Stimulated activated CD4-positive, alpha-beta T cell treated with anti-CD3 and anti-CD28 coated beads, Interleukin-15, amount 100 ng/mL, for 1 hour (primary cell): ENCODE measurements around the gene SRPK2.
"Not testable (repeated sequence)": the region's sequence is repeated elsewhere in the genome, so short reads cannot be mapped to it uniquely, and the experiment has no call there.

ENCODE experiments used
- DNase-seq, 2 donors: peaks; one replicate each; pipeline ENCODE4 v3.0.0-alpha.2; 2020; ENCODE audit warnings: low read depth in 1 of 2, low spot score in 1 of 2

SRPK2 gene

GRCh38 chr7:105345003-105345402 lies 43.7 kb downstream of the SRPK2 start:
- DNase-seq = no peak

GRCh38 chr7:105339404-105340323 lies 49.1 kb downstream of the SRPK2 start:
- no peak for DNase-seq

- DNase-seq = no peak
These were observed 51.2 kb downstream of the SRPK2 start for GRCh38 chr7:105337529-105337928.

GRCh38 chr7:105336009-105336408 lies 52.7 kb downstream of the SRPK2 start:
- no peak for DNase-seq

- DNase-seq = not testable (repeated sequence)
These were observed 56.1 kb downstream of the SRPK2 start for GRCh38 chr7:105332661-105333060.

GRCh38 chr7:105330526-105330925 lies 58.2 kb downstream of the SRPK2 start:
- no peak for DNase-seq

- DNase-seq = no peak
These were observed 61.5 kb downstream of the SRPK2 start for GRCh38 chr7:105327201-105327600.

- DNase-seq = no peak
These were observed 63.4 kb downstream of the SRPK2 start for GRCh38 chr7:105325216-105325904.

- DNase-seq = not testable (repeated sequence)
These were observed 64.1 kb downstream of the SRPK2 start for GRCh38 chr7:105324606-105325005.

- DNase-seq = no peak
These were observed 65.4 kb downstream of the SRPK2 start for GRCh38 chr7:105323366-105323765.

GRCh38 chr7:105322655-105323277 lies 66.0 kb downstream of the SRPK2 start:
- no peak for DNase-seq

GRCh38 chr7:105321754-105322455 lies 66.8 kb downstream of the SRPK2 start:
- no peak for DNase-seq

- no peak for DNase-seq
These were observed 67.8 kb downstream of the SRPK2 start for GRCh38 chr7:105320896-105321295.

GRCh38 chr7:105319578-105319977 lies 69.1 kb downstream of the SRPK2 start:
- DNase-seq = no peak

GRCh38 chr7:105316578-105317344 lies 72.0 kb downstream of the SRPK2 start:
- DNase-seq = no peak

GRCh38 chr7:105315357-105315756 lies 73.4 kb downstream of the SRPK2 start:
- no peak for DNase-seq

- no peak for DNase-seq
These were observed 79.2 kb downstream of the SRPK2 start for GRCh38 chr7:105309235-105310169.

- no peak for DNase-seq
These were observed 81.5 kb downstream of the SRPK2 start for GRCh38 chr7:105307163-105307672.

- no peak for DNase-seq
These were observed 82.4 kb downstream of the SRPK2 start for GRCh38 chr7:105306298-105306748.
